ENCODE results near the gene FURIN.

DNA sequence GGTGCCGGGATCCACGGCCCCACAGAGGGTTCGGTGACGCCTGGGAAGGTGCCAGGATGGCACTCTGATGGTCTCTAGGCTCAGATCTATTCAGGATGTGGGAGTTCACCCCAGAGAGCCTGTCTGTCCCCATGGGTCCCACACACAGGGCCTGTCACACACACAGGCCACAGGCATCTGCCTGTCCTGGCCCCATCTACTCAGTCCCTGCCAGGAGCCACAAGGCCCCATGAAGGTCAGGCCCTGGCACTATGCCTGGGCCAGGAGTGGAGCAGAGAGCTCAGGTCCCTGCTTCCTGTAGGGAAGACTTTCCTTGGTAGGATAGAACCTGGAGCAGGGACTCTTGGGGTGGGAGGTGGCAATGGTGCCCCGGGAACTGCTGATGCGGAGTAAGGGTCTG, 49.0 kb upstream of the FURIN start:
- TF ChIP-seq, protein P1, sequence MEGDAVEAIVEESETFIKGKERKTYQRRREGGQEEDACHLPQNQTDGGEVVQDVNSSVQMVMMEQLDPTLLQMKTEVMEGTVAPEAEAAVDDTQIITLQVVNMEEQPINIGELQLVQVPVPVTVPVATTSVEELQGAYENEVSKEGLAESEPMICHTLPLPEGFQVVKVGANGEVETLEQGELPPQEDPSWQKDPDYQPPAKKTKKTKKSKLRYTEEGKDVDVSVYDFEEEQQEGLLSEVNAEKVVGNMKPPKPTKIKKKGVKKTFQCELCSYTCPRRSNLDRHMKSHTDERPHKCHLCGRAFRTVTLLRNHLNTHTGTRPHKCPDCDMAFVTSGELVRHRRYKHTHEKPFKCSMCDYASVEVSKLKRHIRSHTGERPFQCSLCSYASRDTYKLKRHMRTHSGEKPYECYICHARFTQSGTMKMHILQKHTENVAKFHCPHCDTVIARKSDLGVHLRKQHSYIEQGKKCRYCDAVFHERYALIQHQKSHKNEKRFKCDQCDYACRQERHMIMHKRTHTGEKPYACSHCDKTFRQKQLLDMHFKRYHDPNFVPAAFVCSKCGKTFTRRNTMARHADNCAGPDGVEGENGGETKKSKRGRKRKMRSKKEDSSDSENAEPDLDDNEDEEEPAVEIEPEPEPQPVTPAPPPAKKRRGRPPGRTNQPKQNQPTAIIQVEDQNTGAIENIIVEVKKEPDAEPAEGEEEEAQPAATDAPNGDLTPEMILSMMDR (IDR thresholded peaks at IDR 0.05) = no peak
- TF ChIP-seq EZH2phosphoT487 (IDR thresholded peaks at IDR 0.05) = no peak
